GDM1 (cell line): Measurements from ENCODE around the gene TBL3.
"Not testable (repeated sequence)": the region's sequence is repeated elsewhere in the genome, so short reads cannot be mapped to it uniquely, and the experiment has no call there.

Source experiments
- DNase-seq: peaks from one replicate; lab custom pipeline; 2025; lab: John Stamatoyannopoulos, UW

TBL3 gene

GRCh38 chr16:1942810-1943726 lies 28.8 kb upstream of the TBL3 start, which contains the start of gene MSRB1:
Gene MSRB1 (minus strand): TSS chr16:1943199. CDS start chr16:1943156, 43 bp downstream.
- peak; percentile 98 for DNase-seq

DNA sequence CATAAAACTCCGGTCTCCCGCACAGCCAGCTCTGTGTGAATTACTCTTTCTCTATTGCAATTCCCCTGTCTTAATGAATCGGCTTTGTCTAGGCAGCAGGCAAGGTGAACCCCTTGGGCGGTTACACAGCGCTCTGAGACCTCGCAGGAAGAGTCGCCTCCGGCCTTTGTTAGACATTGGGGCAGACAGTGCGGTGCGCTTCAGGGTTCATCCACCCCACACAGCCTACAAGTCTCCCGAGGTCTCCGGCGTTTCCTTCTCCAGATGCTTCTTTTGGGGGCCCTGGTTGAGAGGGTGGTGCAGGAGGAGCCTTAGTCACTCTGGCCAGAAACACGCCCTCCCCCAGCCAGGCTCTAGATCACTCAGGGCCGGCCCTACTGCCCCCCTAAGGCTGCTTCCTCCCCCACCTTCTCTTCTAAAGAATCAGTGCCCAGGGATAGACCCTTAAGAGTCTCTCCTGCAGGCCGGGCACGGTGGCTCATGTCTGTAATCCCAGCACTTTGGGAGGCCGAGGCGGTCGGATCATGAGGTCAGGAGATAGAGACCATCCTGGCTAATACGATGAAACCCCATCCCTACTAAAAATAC lies 27.1 kb upstream of the TBL3 start:
- no peak for DNase-seq

DNA sequence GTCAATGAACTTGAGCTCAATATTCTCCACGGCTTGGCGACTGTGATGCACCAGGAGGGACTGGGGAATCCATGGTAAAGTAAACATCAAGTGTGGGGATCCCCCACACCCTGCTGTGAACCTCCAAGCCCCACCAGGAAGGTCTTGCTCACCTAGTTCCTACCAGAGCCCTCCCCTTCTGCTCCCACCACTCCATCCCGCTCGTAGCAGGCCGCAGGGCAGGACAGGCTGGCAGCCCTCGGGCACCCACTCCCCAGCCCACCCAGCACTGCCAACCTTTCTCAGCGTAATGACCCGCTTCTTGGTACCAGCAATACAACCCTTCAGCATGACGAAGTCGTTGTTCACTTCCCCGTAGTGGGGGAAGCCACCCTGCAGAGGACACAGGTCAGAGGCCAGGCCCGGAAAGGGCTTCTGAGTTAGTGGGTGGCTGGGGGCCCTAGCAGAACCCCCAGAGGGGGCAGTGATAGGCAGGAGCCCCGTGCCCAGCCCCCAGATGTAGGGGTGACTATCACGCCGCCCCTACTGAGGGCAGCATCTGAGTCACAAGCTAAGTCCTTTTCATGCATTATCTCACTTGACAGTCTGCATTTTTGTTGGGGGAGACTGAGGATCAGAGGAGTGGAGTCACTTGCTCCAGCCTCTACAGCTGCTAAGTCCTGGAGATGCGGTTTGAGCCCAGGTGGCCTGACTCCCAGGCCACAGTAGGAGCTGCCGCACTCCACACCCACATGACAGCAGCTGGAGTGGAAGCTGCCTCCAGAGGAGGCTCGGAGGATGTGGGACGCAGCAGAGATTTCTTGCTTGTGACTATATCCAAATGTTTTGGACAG lies 26.1 kb upstream of the TBL3 start:
- DNase-seq: no peak

DNA sequence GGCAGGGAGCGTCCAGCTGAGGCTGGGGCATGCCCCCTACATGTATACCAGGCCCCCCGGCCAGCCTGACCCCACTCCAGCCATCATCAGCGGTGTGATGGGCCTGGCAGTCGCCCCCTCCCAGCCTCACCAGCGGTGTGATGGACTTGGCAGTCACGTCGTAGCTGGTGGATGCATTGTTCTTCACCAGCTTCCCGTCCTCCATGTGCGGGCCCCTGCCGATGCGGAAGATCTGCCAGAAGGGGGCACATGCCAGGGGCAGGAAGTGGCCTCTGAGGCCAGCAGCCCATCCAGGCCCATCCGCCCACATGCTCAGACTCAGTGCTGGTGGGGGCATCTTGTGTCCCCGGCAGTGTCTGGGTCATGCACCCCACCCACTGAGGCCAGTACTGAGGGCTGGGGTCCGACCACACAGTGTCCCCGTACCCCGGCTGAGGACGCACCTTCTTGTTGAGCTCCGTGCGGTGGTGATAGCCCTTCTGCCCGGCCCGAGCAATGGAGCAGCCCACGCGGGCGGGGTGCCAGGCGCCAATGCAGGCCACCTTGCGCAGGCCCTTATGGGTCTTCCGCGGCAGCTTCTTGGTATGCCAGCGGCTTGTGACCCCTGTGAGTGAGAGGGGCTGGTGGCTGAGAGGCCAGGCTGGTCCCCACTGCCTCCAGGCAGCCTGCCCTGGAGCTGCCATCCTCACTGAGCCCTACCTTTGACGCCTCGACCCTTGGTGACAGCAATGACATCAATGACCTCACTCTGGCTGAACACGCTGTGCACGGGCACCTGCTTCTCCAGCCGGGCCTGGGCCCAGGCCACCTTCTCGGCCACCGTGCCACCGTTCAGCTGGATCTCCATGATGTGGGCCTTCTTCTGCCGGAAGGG lies 25.1 kb upstream of the TBL3 start:
- DNase-seq: no peak

GRCh38 chr16:1947369-1947670 lies 24.5 kb upstream of the TBL3 start:
- DNase-seq: no peak

GRCh38 chr16:1949507-1949906 lies 22.3 kb upstream of the TBL3 start:
- DNase-seq: no peak

GRCh38 chr16:1950047-1950446 lies 21.8 kb upstream of the TBL3 start:
- no peak for DNase-seq

DNA sequence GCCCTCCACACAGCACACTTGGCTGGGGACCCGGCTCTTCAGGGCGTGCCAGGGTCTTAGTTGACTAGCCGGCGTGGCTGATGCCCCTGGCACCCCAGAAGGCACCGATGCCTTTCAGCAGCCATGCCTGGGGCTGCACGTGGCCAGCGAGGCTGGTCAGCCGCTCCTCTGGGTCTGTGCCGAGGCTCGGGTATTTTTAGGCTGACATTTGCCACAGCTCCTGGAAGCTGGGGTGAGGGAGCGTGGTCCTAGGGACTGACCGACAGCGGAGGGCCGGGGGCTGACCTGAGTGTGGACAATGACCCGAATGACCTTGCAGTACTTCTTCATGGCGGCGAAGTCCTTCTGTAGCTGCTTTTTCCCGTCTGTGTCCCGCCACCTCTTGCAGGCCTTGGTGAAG lies 21.3 kb upstream of the TBL3 start:
- no peak for DNase-seq

- DNase-seq: no peak
Observed at GRCh38 chr16:1953734-1954133, 18.1 kb upstream of the TBL3 start.

DNA sequence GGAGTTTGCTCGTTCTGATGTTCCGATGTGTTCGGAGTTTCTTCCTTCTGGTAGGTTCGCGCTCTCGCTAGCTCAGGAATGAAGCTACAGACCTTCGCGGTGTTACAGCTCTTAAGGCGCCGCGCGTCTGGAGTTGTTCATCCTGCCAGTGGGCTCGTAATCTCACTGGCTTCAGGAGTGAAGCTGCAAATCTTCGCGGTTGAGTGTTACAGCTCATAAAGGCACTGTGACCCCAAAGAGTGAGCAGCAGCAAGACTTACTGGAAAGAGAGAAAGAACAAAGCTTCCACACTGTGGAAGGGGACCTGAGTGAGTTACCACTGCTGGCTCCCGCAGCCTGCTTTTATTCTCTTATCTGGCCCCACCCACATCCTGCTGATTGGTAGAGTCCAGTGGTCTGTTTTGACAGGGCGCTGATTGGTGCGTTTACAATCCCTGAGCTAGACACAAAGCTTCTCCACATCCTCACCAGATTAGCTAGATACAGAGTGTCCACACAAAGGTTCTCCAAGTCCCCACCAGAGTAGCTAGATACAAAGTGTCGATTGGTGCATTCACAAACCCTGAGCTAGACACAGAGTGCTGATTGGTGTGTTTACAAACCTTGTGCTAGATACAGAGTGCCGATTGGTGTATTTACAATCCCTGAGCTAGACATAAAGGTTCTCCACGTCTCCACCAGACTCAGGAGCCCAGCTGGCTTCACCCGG lies 14.3 kb upstream of the TBL3 start:
- not testable (repeated sequence) for DNase-seq

DNA sequence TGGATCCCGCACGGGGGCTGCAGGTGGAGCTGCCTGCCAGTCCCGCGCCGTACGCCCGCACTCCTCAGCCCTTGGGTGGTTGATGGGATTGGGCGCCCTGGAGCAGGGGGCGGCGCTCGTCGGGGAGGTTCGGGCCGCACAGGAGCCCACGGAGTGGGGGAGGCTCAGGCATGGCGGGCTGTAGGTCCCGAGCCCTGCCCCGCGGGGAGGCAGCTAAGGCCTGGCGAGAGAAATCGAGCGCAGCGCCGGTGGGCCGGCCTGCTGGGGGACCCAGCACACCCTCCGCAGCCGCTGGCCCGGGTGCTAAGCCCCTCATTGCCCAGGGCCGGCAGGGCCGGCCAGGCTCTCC lies 13.7 kb upstream of the TBL3 start:
- DNase-seq: not testable (repeated sequence)

- no peak for DNase-seq
Observed at GRCh38 chr16:1958715-1959268, 13.1 kb upstream of the TBL3 start.

GRCh38 chr16:1959269-1960039 lies 12.4 kb upstream of the TBL3 start, which contains the start of gene NDUFB10:
Gene NDUFB10 (plus strand): TSS chr16:1959538. CDS start chr16:1959625, 87 bp downstream.
- peak; percentile 81 for DNase-seq

DNA sequence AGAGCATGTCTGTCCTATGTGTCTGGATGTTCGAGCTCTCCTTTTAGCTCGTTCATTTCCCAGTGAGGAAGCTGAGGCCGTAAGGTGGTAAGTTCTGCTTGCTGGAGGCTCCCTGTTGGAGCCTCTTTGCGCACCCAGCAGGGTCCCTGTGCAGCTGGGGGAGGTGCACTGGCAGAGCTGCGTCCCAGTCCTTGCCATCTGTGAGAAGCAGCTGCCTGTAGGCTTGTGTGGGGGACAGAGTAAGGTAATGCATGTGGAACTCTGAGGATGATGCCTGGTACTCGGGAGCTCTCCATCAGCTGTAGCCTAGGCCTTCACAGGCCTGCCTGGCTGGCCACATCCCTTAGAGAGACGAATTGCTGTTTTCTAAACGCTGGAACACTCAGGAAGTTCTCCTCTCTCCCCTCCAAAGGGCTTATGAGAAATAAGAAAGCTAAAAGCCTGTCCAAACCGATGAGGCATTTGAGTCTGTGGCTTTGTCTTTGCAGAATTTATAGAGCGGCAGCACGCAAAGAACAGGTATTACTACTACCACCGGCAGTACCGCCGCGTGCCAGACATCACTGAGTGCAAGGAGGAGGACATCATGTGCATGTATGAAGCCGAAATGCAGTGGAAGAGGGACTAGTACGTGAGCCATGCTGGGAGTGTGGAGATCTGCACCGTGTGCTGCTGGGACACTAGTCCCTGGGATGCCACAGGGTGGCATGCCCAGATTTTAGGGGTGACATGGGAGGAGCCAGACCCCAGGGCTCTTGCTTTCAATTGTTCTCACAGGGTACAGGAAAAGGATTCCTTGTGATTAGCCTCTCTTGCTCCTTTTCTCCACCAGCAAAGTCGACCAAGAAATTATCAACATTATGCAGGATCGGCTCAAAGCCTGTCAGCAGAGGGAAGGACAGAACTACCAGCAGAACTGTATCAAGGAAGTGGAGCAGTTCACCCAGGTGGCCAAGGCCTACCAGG lies 10.9 kb upstream of the TBL3 start:
- peak; percentile 27 for DNase-seq

- no peak for DNase-seq
Observed at GRCh38 chr16:1961651-1962067, 10.2 kb upstream of the TBL3 start.

- DNase-seq: not testable (repeated sequence)
Observed at GRCh38 chr16:1962161-1963153, 9.4 kb upstream of the TBL3 start.

DNA sequence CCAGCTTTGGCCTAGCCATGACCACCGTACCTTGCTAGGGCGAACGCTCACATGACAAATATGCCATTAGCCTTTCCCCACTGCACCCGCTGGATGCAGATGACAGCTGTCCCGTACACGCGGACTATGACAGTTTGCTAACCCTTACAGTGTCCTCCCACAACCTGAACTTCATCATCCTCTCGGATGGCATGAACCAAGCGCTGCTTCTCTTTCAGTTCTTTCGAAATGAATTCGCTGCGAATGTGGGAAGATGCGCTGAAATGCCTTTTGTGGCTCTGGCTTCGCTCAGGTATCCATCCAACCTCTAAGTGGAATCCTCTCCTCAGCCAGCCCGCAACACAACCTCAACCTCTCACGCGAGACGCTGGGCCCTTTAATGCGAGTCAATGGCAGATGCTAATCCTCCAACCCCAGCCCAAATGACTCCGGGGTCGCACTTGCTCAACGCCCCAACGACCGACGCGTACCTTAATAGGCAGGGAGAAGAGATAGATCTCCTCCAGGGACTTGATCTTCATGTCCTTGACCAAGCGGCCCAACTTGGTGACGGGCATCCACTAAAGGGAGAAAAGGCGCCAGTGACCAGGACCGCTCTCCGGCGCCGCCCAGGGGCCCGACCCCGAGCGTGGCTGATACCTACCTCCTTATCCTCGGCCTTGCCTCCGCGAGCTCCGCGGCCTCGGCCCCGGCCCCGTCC lies 7.9 kb upstream of the TBL3 start:
- DNase-seq: no peak
